ENCODE results near the gene AKAP10. TPM values are rescaled to one million over a fixed set of nuclear protein-coding genes. Genes with fewer than 3 reads are reported as not detected.
"Not testable (repeated sequence)": the region's sequence is repeated elsewhere in the genome, so short reads cannot be mapped to it uniquely, and the experiment has no call there.

AKAP10 gene
- total and polyA plus RNA-seq, 9 donors: 13.9 to 40.3 (median 28.9) TPM

- H3K9me3 ChIP-seq: no peaks in the 10 kb centered on the region
- no peaks in the 10 kb centered on the region for H3K4me1 ChIP-seq (ENCODE audit: insufficient read depth)
- no peaks in the 10 kb centered on the region for H3K27me3 ChIP-seq
- H3K36me3 ChIP-seq: no peaks in the 10 kb centered on the region
- DNase-seq: no peak
- intact Hi-C loops (cut with DNase I): no loop called here
- no peak for TF ChIP-seq EP300 (IDR thresholded peaks at IDR 0.05)
- H3K27ac ChIP-seq: no peak overlapping the region
- WGBS, 3 donors: 96 to 100% (median 97%) methylated on average over 2 of the region's 2 CpGs
- H3K4me3 ChIP-seq: no peak overlapping the region
Measured at GRCh38 chr17:19900809-19901208, 76.8 kb downstream of the AKAP10 start.

DNA sequence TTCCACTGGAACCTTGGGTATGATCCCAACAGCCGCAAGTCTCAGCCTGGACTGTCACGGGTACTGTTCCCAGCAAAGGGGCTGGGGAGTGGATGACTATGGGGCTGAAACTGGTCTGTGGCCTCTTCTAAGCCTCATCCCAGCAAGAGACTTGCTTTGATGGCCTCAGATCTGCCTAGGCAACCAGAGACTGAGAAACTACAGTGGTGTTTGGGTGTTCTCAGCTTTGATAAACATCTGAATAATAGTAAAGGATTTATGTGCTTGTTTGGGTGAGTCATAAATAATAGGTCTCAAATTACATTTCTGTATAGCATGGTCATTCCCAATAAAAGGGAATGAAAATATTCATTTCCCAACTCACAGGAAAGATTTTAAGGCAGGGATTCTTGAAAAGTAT, 79.7 kb downstream of the AKAP10 start:
- no peak for TF ChIP-seq EP300 (IDR thresholded peaks at IDR 0.05)
- TF ChIP-seq, protein P1, sequence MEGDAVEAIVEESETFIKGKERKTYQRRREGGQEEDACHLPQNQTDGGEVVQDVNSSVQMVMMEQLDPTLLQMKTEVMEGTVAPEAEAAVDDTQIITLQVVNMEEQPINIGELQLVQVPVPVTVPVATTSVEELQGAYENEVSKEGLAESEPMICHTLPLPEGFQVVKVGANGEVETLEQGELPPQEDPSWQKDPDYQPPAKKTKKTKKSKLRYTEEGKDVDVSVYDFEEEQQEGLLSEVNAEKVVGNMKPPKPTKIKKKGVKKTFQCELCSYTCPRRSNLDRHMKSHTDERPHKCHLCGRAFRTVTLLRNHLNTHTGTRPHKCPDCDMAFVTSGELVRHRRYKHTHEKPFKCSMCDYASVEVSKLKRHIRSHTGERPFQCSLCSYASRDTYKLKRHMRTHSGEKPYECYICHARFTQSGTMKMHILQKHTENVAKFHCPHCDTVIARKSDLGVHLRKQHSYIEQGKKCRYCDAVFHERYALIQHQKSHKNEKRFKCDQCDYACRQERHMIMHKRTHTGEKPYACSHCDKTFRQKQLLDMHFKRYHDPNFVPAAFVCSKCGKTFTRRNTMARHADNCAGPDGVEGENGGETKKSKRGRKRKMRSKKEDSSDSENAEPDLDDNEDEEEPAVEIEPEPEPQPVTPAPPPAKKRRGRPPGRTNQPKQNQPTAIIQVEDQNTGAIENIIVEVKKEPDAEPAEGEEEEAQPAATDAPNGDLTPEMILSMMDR (IDR thresholded peaks at IDR 0.05): no peak
- TF ChIP-seq POLR2A (IDR thresholded peaks at IDR 0.05): no peak
- H3K4me3 ChIP-seq: no peak overlapping the region
- DNase-seq: no peak
- WGBS, 3 donors: 32 to 77% (median 67%) methylated on average over 2 of the region's 2 CpGs
- H3K9me3 ChIP-seq: no peaks in the 10 kb centered on the region
- no peaks in the 10 kb centered on the region for H3K36me3 ChIP-seq
- no peaks in the 10 kb centered on the region for H3K27me3 ChIP-seq
- intact Hi-C loops (cut with DNase I): no loop called here
- no peaks in the 10 kb centered on the region for H3K4me1 ChIP-seq (ENCODE audit: insufficient read depth)
- H3K27ac ChIP-seq: no peak overlapping the region

GRCh38 chr17:19897090-19897837, 80.4 kb downstream of the AKAP10 start:
- TF ChIP-seq EP300 (IDR thresholded peaks at IDR 0.05): no peak
- TF ChIP-seq, protein P1 (IDR thresholded peaks at IDR 0.05): no peak
- H3K27me3 ChIP-seq: no peaks in the 10 kb centered on the region
- H3K4me3 ChIP-seq: no peak overlapping the region
- H3K9me3 ChIP-seq: no peaks in the 10 kb centered on the region
- intact Hi-C loops (cut with DNase I): no loop called here
- no peaks in the 10 kb centered on the region for H3K4me1 ChIP-seq (ENCODE audit: insufficient read depth)
- DNase-seq: peak; percentile 27 to 62 (median 44)
- no peak overlapping the region for H3K27ac ChIP-seq
- H3K36me3 ChIP-seq: no peaks in the 10 kb centered on the region
- 46 to 58% (median 54%) methylated on average over 8 of the region's 8 CpGs for WGBS, 3 donors

- TF ChIP-seq EP300 (IDR thresholded peaks at IDR 0.05) (no peak), POLR2A (IDR thresholded peaks at IDR 0.05) (no peak)
- TF ChIP-seq, protein P1 (IDR thresholded peaks at IDR 0.05): no peak
- 65 to 81% (median 75%) methylated on average over 2 of the region's 2 CpGs for WGBS, 3 donors
- intact Hi-C loops (cut with DNase I): no loop called here
- Histone ChIP-seq H3K27me3 (no peaks in the 10 kb centered on the region), H3K27ac (no peak overlapping the region), H3K36me3 (no peaks in the 10 kb centered on the region), H3K9me3 (no peaks in the 10 kb centered on the region), H3K4me3 (no peak overlapping the region), H3K4me1 (ENCODE audit: insufficient read depth) (no peaks in the 10 kb centered on the region)
- no peak for DNase-seq
Measured at GRCh38 chr17:19896679-19897078, 80.9 kb downstream of the AKAP10 start.

- H3K27me3 ChIP-seq; H3K9me3 ChIP-seq; H3K27ac ChIP-seq; intact Hi-C loops (cut with DNase I); DNase-seq; H3K4me1 ChIP-seq (ENCODE audit: insufficient read depth); H3K36me3 ChIP-seq; H3K4me3 ChIP-seq: not testable (repeated sequence)
- WGBS, 3 donors: 79 to 88% (median 84%) methylated on average over 5 of the region's 5 CpGs
Measured at GRCh38 chr17:19890554-19890953, 87.1 kb downstream of the AKAP10 start.

GRCh38 chr17:19890001-19890400, 87.6 kb downstream of the AKAP10 start:
- 92 to 97% (median 96%) methylated on average over 5 of the region's 5 CpGs for WGBS, 3 donors

More at GRCh38 chr17:19890001-19890400, 87.6 kb downstream of the AKAP10 start:
- H3K4me3 ChIP-seq; H3K27ac ChIP-seq; H3K27me3 ChIP-seq; H3K9me3 ChIP-seq; intact Hi-C loops (cut with DNase I); DNase-seq; H3K36me3 ChIP-seq; H3K4me1 ChIP-seq (ENCODE audit: insufficient read depth): not testable (repeated sequence)
